Stomach (tissue), 9 donors: Measurements from ENCODE around the gene CEP72. TPM values are rescaled to one million over a fixed set of nuclear protein-coding genes. Genes with fewer than 3 reads are reported as not detected.

Source experiments
- DNase-seq, 2 donors: peaks; one replicate each; pipeline versions ENCODE4 v3.0.0 to v3.0.0-alpha.2; 2013 to 2019
- H3K27ac ChIP-seq, 5 donors: fragments of 200-600 bp in 4 of 5; sonication (generic) in 4 of 5; one replicate each; pipeline ENCODE4 v1.5.1; 2013 to 2019; ENCODE audit warnings: mild to moderate bottlenecking in 1 of 5, moderate library complexity in 1 of 5
- H3K27me3 ChIP-seq, 3 donors: fragments of 200-600 bp; sonication (generic); one replicate each; pipeline ENCODE4 v1.5.1; 2017 to 2019; ENCODE audit warnings: mixed run types in 1 of 3
- H3K36me3 ChIP-seq, 4 donors: fragments of 200-600 bp; sonication (generic); 1 replicate in 3 of 4; 2 replicates in 1 of 4; pipeline ENCODE4 v1.5.1; 2016 to 2019
- H3K4me1 ChIP-seq, 4 donors: fragments of 200-600 bp; sonication (generic); one replicate each; pipeline ENCODE4 v1.5.1; 2016 to 2019
- H3K4me3 ChIP-seq, 4 donors: fragments of 200-600 bp; sonication (generic) in 3 of 4; one replicate each; pipeline ENCODE4 v1.5.1; 2016 to 2019; ENCODE audit warnings: mild to moderate bottlenecking in 1 of 4
- H3K9me3 ChIP-seq, 4 donors: fragments of 200-600 bp; sonication (generic); one replicate each; pipeline ENCODE4 v1.5.1; 2016 to 2019
- EP300 ChIP-seq: sonication (generic); formaldehyde crosslinking; IDR thresholded peaks from one replicate; pipeline ENCODE4 v1.6.1; 2017; ENCODE audit warnings: antibody characterized with exemption
- POLR2A ChIP-seq, 4 donors: fragments of 450-650 bp; IDR thresholded peaks; one replicate each; pipeline ENCODE4 v1.6.1; 2016; ENCODE audit warnings: antibody characterized with exemption in 4 of 4, control low read depth in 2 of 4, mild to moderate bottlenecking in 1 of 4, moderate library complexity in 1 of 4
- POLR2AphosphoS5 ChIP-seq, 3 donors: sonication (generic); formaldehyde crosslinking; IDR thresholded peaks; one replicate each; pipeline ENCODE4 v1.6.1; 2016; ENCODE audit warnings: antibody characterized with exemption in 3 of 3
- WGBS, 5 donors: extraction: QIAGEN DNeasy Blood & Tissue Kit in 3 of 5; methylation state at CpG; one replicate each; pipeline versions ENCODE4 v1.1.5 to v1.1.7; 2013 to 2018; 5-methylcytosine and 5-hydroxymethylcytosine counted together
- intact Hi-C: fragments of 100-400 bp; cut with DNase I; formaldehyde crosslinking; loops from one replicate; pipeline ENCODE4 v1.15.1; 2023; ENCODE audit warnings: low total_unique reads
- polyA plus RNA-seq, 3 donors: library from polyadenylated mRNA; stranded (reverse); fragments of 200-250 nt; gene quantifications; one replicate each; pipeline ENCODE4 v1.2.3, GENCODE V29; 2013
- total RNA-seq, 5 donors: library from RNA; depleted of rRNA; stranded (reverse); fragments of >200 nt; gene quantifications; one replicate each; pipeline versions ENCODE4 v1.1.0 to v1.2.3, GENCODE V29; 2014 to 2016
- TF ChIP-seq, protein P1 (sequence below), 7 experiments: fragments of 450-650 bp in 4 of 7; fragments of 200-600 bp in 3 of 7; sonication (generic) in 3 of 7; IDR thresholded peaks; one replicate each; pipeline ENCODE4 v1.5.1; 2016 to 2019; ENCODE audit warnings: antibody characterized with exemption in 7 of 7, control low read depth in 2 of 7, mild to moderate bottlenecking in 1 of 7
- donor health status: healthy with polysubstance abuse.
- donor health status: Bipolar disorder and iron deficiency.
- donor health status: healthy.

The CEP72 gene
- total and polyA plus RNA-seq, 8 donors: 0.14 to 11.1 (median 2.1) TPM

DNA sequence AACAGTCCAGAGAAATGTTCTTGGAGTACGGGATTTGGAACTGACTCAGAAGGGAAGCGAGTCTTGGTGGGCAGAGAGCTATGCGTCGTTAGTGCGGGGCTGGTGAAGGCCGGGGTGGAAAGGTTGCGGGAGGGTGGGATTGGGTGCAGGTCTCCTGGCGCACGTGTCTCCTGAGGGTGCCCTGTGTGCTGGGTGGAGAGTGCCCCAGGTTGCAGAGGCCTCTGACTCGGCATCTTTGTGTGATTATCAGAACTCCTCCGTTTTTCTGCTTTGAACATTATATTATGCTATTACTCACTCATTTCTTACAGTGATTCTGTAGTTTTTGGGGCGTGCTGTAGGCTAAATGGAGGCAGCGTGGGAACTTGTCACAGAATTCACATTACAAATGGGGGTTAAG lies 11.4 kb downstream of the CEP72 start:
- no peak for DNase-seq
- H3K4me1 ChIP-seq: no peaks in the 10 kb centered on the region
- TF ChIP-seq, protein P1, sequence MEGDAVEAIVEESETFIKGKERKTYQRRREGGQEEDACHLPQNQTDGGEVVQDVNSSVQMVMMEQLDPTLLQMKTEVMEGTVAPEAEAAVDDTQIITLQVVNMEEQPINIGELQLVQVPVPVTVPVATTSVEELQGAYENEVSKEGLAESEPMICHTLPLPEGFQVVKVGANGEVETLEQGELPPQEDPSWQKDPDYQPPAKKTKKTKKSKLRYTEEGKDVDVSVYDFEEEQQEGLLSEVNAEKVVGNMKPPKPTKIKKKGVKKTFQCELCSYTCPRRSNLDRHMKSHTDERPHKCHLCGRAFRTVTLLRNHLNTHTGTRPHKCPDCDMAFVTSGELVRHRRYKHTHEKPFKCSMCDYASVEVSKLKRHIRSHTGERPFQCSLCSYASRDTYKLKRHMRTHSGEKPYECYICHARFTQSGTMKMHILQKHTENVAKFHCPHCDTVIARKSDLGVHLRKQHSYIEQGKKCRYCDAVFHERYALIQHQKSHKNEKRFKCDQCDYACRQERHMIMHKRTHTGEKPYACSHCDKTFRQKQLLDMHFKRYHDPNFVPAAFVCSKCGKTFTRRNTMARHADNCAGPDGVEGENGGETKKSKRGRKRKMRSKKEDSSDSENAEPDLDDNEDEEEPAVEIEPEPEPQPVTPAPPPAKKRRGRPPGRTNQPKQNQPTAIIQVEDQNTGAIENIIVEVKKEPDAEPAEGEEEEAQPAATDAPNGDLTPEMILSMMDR (IDR thresholded peaks at IDR 0.05): no peak
- TF ChIP-seq POLR2AphosphoS5 (IDR thresholded peaks at IDR 0.05): no peak
- TF ChIP-seq EP300: no peak
- TF ChIP-seq POLR2A (IDR thresholded peaks at IDR 0.05): no peak
- no peaks in the 10 kb centered on the region for H3K9me3 ChIP-seq
- intact Hi-C loops: no loop called here
- 90 to 97% (median 95%) methylated on average over 13 of the region's 13 CpGs for WGBS, 5 donors
- H3K4me3 ChIP-seq: no peak overlapping the region
- no peaks in the 10 kb centered on the region for H3K27me3 ChIP-seq
- H3K27ac ChIP-seq: no peak overlapping the region
- H3K36me3 ChIP-seq: peaks cover 13 to 89% (median 87%) of the 10 kb centered on the region in 4 donors

DNA sequence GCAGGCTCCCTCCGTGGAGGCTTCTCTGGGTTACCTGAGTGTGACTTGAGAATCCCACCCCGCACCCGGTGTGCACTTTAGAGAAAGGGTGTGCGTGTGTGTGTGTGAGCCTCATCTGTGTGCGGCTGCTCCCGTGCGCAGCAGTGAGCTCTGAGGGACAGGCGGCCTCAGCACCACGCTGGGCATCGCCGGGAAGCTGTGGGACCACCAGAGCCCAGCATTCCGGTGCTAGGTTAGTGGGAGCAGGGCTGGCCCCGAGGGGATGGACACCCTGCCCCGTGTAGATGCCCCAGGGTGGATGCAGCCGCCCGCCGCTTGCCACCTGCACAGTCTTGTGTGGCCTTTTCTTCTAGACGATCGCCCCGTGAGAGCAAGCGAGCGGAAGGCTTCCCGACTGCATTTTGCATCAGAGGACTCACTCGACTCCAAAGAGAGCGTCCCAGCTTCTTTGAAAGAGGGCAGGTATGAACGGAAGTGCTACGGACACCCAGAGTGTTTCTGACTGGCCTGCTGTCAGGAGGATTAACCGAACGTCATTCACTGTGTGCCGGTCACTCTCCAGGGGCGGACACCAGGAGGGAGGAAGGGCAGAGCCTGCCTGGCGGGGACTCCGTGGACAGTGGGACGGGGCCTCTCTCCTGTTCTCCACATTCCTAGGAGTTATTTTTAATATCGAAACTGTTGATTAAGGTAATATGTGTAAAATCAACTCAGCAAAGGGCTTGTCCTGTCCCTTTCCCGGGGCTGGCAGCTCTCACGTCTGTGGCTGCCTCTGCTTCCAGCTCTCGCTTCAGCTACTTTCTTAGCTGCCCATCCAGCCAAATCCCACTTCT lies 12.2 kb downstream of the CEP72 start:
- TF ChIP-seq POLR2AphosphoS5 (IDR thresholded peaks at IDR 0.05) (no peak), EP300 (no peak), POLR2A (IDR thresholded peaks at IDR 0.05) (no peak)
- TF ChIP-seq, protein P1 (IDR thresholded peaks at IDR 0.05): no peak
- intact Hi-C loops: no loop called here
- DNase-seq: no peak
- H3K36me3 ChIP-seq: peaks cover 13 to 88% (median 80%) of the 10 kb centered on the region in 4 donors
- WGBS, 5 donors: 91 to 96% (median 94%) methylated on average over 34 to 38 of the region's 38 CpGs
- no peaks in the 10 kb centered on the region for H3K4me1 ChIP-seq
- H3K27ac ChIP-seq: no peak overlapping the region
- H3K4me3 ChIP-seq: no peak overlapping the region
- H3K9me3 ChIP-seq: no peaks in the 10 kb centered on the region
- no peaks in the 10 kb centered on the region for H3K27me3 ChIP-seq

DNA sequence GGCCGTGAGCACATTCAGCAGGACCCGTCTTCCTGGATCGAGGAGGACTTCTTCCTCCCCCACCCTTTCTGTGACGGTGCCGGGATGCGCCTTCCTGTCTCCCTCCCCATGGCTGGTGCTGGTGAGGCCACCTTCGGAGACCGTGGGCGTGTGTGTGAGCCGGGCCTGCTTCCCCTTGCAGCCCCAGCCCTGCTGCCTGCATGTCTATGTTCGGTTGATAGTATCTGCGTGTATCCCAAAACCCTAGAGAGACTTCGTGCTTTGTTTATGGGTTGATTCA lies 12.8 kb downstream of the CEP72 start:
- TF ChIP-seq, protein P1 (IDR thresholded peaks at IDR 0.05): no peak
- no peak for TF ChIP-seq POLR2AphosphoS5 (IDR thresholded peaks at IDR 0.05)
- TF ChIP-seq POLR2A (IDR thresholded peaks at IDR 0.05): no peak
- TF ChIP-seq EP300: no peak
- Histone ChIP-seq H3K4me3 (no peak overlapping the region), H3K4me1 (no peaks in the 10 kb centered on the region), H3K27ac (no peak overlapping the region), H3K36me3 (peaks cover 11 to 83% (median 75%) of the 10 kb centered on the region in 4 donors), H3K27me3 (no peaks in the 10 kb centered on the region), H3K9me3 (no peaks in the 10 kb centered on the region)
- intact Hi-C loops: no loop called here
- DNase-seq: no peak
- WGBS, 5 donors: 87 to 93% (median 91%) methylated on average over 13 of the region's 13 CpGs

DNA sequence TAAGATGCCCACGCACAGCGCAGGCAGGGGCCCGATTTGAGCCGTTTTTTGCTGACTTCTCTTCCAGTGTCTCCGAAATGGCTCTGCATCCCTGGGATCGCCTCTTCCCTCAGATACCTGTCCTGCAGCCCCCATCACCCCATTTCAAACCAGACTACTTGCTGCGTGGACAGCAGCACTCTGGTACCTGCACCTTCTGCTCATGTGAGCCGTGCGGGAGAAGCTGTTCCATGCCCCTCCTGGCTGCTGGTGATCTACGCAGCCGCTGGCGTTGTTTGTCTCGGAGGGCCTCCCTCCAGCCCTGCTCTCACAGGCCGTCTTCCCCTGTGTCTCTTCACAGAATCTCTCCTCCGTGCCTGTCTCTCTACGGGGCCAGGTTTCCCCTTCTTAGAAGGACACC lies 13.4 kb downstream of the CEP72 start:
- intact Hi-C loops: no loop called here

More for the DNA sequence above, 13.4 kb downstream of the CEP72 start:
- DNase-seq: no peak
- Histone ChIP-seq H3K27ac (no peak overlapping the region), H3K9me3 (no peaks in the 10 kb centered on the region), H3K4me1 (no peaks in the 10 kb centered on the region), H3K36me3 (peaks cover 5 to 76% (median 68%) of the 10 kb centered on the region in 4 donors), H3K27me3 (no peaks in the 10 kb centered on the region), H3K4me3 (no peak overlapping the region)
- TF ChIP-seq, protein P1 (IDR thresholded peaks at IDR 0.05): no peak
- TF ChIP-seq POLR2AphosphoS5 (IDR thresholded peaks at IDR 0.05): no peak
- no peak for TF ChIP-seq POLR2A (IDR thresholded peaks at IDR 0.05)
- no peak for TF ChIP-seq EP300
- 90 to 97% (median 97%) methylated on average over 16 of the region's 16 CpGs for WGBS, 5 donors
